Glutamatergic neuron (in vitro differentiated cells): ENCODE measurements around the gene RNF121. TPM values are rescaled to one million over a fixed set of nuclear protein-coding genes. Genes with fewer than 3 reads are reported as not detected.
A peak's percentile ranks its signal among the peaks of the same experiment; 100 is the strongest.

Experiments
- DNase-seq: peaks from one replicate; pipeline ENCODE4 v3.0.0; 2022
- H3K27ac Mint-ChIP-seq: one replicate; pipeline ENCODE4 v1.8.0; 2020; ENCODE audit warnings: mild to moderate bottlenecking, mixed read lengths, inconsistent platforms; ENCODE audit not compliant: unreplicated experiment
- H3K27me3 Mint-ChIP-seq: one replicate; pipeline ENCODE4 v1.8.0; 2020; ENCODE audit warnings: mild to moderate bottlenecking, moderate library complexity, mixed read lengths, inconsistent platforms; ENCODE audit not compliant: unreplicated experiment
- H3K36me3 Mint-ChIP-seq: one replicate; pipeline ENCODE4 v1.8.0; 2020; ENCODE audit warnings: mild to moderate bottlenecking, mixed read lengths, inconsistent platforms; ENCODE audit not compliant: unreplicated experiment
- H3K4me1 Mint-ChIP-seq: one replicate; pipeline ENCODE4 v1.8.0; 2020; ENCODE audit warnings: mild to moderate bottlenecking, low read depth, mixed read lengths, inconsistent platforms; ENCODE audit not compliant: unreplicated experiment
- H3K4me3 Mint-ChIP-seq: one replicate; pipeline ENCODE4 v1.8.0; 2020; ENCODE audit warnings: mild to moderate bottlenecking, mixed read lengths, inconsistent platforms; ENCODE audit not compliant: unreplicated experiment
- H3K9me3 Mint-ChIP-seq: one replicate; pipeline ENCODE4 v1.8.0; 2020; ENCODE audit warnings: mild to moderate bottlenecking, moderate library complexity, mixed read lengths, inconsistent platforms; ENCODE audit not compliant: unreplicated experiment
- total RNA-seq: library from RNA; stranded (reverse); fragmentation: NEBNext Ultra II Directional; extraction: Animal tissue kit (Norgen Biotek cat#: 25700); gene quantifications from one replicate; pipeline ENCODE4 v1.2.1, GENCODE V29; 2021; ENCODE audit not compliant: unreplicated experiment
- TF ChIP-seq, protein P1 (sequence below): fragments of 200-600 bp; sonication (generic); IDR thresholded peaks from one replicate; pipeline ENCODE4 v1.5.0; 2021; ENCODE audit not compliant: partially characterized antibody, unreplicated experiment

The RNF121 gene
- total RNA-seq, 1 donor from 2014 or later = 40.4 TPM

DNA sequence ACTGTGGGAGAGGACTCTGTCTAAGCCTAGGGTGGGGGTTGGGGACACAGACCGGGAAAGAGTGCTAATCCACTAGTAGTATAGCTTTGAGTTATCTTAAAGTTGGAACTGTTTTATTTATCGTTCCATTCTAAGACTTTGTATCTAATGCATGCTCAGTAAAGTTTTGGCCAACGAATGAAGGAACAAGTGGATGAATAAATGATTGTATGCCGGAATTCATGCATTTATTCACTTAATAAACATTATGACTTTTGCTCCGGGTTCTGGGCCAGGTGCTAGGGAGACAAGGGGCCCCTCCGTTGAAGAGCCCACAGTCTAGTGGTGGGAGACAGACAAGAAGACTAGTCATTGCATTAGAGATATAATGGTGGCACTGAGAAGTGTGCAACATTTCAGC is 645 bp downstream of the RNF121 start:
- peaks cover 7% of the 10 kb centered on the region for H3K9me3 Mint-ChIP-seq
- no peaks in the 10 kb centered on the region for H3K36me3 Mint-ChIP-seq
- peak overlapping the region; percentile 99 for H3K4me3 Mint-ChIP-seq
- H3K27me3 Mint-ChIP-seq = peaks cover 8% of the 10 kb centered on the region
- H3K4me1 Mint-ChIP-seq = peaks cover 16% of the 10 kb centered on the region
- H3K27ac Mint-ChIP-seq = peak overlapping the region; percentile 93
- TF ChIP-seq, protein P1, sequence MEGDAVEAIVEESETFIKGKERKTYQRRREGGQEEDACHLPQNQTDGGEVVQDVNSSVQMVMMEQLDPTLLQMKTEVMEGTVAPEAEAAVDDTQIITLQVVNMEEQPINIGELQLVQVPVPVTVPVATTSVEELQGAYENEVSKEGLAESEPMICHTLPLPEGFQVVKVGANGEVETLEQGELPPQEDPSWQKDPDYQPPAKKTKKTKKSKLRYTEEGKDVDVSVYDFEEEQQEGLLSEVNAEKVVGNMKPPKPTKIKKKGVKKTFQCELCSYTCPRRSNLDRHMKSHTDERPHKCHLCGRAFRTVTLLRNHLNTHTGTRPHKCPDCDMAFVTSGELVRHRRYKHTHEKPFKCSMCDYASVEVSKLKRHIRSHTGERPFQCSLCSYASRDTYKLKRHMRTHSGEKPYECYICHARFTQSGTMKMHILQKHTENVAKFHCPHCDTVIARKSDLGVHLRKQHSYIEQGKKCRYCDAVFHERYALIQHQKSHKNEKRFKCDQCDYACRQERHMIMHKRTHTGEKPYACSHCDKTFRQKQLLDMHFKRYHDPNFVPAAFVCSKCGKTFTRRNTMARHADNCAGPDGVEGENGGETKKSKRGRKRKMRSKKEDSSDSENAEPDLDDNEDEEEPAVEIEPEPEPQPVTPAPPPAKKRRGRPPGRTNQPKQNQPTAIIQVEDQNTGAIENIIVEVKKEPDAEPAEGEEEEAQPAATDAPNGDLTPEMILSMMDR = no peak
- no peak for DNase-seq

GRCh38 chr11:71930556-71931244 is 1.9 kb downstream of the RNF121 start:
- H3K4me1 Mint-ChIP-seq = peaks cover 16% of the 10 kb centered on the region
- H3K36me3 Mint-ChIP-seq = no peaks in the 10 kb centered on the region
- peak overlapping the region; percentile 99 for H3K4me3 Mint-ChIP-seq
- TF ChIP-seq, protein P1 = no peak
- H3K9me3 Mint-ChIP-seq = peaks cover 7% of the 10 kb centered on the region
- no peak for DNase-seq
- no peak overlapping the region for H3K27ac Mint-ChIP-seq
- H3K27me3 Mint-ChIP-seq = peaks cover 8% of the 10 kb centered on the region

DNA sequence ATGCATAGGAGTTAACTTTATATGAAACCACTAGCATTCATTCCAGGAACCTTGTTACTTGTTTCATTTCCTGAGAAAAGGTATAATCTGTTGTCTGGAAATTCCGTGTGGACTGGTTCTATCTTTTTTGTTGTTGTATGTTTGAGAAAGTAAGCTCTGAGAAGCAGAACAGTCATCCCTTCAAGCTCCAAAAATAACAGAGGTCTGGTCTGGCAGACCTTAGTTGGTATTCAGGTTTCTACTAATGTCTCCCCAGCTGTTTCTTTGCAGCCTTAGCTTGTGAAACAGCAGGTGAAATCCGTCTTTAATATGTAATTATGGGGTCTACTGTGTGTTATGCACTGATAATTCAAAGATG is 2.4 kb downstream of the RNF121 start:
- Mint-ChIP-seq H3K9me3 (peaks cover 7% of the 10 kb centered on the region), H3K27ac (no peak overlapping the region), H3K4me1 (peaks cover 16% of the 10 kb centered on the region), H3K4me3 (no peak overlapping the region), H3K27me3 (peaks cover 8% of the 10 kb centered on the region), H3K36me3 (no peaks in the 10 kb centered on the region)
- TF ChIP-seq, protein P1 = no peak
- DNase-seq = no peak

DNA sequence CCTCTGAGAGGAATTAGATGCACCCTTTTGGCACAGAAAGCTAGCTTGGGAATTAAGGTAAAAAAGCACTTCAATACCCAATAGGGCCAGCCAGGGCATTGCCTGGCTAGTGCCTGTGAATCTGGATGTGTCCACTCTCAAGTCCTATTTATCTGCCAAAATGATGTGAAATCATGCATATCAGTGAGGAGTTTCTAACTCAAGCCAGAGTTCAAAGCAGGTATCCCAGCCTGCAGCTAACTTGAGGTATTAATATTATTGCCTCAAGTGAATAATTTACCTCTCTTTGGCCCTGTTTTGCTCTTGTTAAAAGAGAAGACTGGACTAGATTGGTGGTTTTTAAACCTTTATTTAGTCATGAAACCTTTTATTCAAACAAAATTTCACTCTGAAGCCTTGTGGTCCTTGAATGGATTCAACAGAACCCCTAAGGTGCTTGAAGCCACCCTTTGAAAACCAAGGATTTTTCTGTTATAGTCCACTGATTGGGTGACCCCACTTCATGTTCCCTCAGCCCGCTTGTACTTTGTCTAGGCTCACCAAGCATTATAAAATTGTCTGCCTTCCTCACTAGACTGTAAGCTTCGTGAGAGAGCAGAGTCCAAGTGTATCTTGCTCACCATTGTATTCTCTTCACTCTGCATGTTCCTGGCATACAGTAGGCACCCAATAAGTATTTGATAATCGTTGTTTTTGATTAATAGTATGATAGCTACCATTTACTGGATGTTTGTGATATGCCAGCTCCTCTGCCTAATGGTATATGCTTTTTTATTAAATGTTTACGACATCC is 4.5 kb downstream of the RNF121 start:
- no peaks in the 10 kb centered on the region for H3K36me3 Mint-ChIP-seq
- TF ChIP-seq, protein P1 = no peak
- no peak overlapping the region for H3K4me3 Mint-ChIP-seq
- H3K27me3 Mint-ChIP-seq = peaks cover 8% of the 10 kb centered on the region
- H3K9me3 Mint-ChIP-seq = peaks cover 5% of the 10 kb centered on the region
- no peak overlapping the region for H3K27ac Mint-ChIP-seq
- H3K4me1 Mint-ChIP-seq = peaks cover 15% of the 10 kb centered on the region
- no peak for DNase-seq

DNA sequence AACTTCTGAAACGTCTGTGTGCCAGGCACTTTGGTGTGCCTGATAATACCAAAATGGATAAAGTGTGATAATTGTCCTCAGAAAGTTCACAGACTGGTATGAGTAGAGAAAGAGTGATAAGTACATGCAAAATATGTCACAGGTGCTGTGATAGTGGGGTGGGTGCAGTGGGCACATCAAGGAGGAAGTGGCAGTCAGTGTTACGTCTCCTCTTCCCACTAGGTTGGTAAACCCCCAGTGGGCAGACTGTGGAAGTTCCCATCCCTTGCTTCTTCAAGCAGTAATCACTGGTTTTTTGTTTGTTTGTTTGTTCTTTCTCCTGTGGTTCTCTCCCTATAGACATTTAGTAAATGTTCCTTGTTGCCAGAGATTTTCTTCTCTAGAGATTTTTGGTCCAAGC is 5.4 kb downstream of the RNF121 start:
- TF ChIP-seq, protein P1 = no peak
- H3K4me1 Mint-ChIP-seq = peaks cover 15% of the 10 kb centered on the region
- no peak overlapping the region for H3K27ac Mint-ChIP-seq
- peaks cover 4% of the 10 kb centered on the region for H3K27me3 Mint-ChIP-seq
- no peaks in the 10 kb centered on the region for H3K36me3 Mint-ChIP-seq
- H3K9me3 Mint-ChIP-seq = no peaks in the 10 kb centered on the region
- no peak overlapping the region for H3K4me3 Mint-ChIP-seq
- DNase-seq = no peak
